ENCODE data around the gene RFK. TPM values are rescaled to one million over a fixed set of nuclear protein-coding genes. Genes with fewer than 3 reads are reported as not detected.

RFK gene
- total and polyA plus RNA-seq, 2 of the 13 experiments (the other 11 are each of a cell fraction or from before 2014, with no cell fraction given) = 18.2 to 37.2 TPM

DNA sequence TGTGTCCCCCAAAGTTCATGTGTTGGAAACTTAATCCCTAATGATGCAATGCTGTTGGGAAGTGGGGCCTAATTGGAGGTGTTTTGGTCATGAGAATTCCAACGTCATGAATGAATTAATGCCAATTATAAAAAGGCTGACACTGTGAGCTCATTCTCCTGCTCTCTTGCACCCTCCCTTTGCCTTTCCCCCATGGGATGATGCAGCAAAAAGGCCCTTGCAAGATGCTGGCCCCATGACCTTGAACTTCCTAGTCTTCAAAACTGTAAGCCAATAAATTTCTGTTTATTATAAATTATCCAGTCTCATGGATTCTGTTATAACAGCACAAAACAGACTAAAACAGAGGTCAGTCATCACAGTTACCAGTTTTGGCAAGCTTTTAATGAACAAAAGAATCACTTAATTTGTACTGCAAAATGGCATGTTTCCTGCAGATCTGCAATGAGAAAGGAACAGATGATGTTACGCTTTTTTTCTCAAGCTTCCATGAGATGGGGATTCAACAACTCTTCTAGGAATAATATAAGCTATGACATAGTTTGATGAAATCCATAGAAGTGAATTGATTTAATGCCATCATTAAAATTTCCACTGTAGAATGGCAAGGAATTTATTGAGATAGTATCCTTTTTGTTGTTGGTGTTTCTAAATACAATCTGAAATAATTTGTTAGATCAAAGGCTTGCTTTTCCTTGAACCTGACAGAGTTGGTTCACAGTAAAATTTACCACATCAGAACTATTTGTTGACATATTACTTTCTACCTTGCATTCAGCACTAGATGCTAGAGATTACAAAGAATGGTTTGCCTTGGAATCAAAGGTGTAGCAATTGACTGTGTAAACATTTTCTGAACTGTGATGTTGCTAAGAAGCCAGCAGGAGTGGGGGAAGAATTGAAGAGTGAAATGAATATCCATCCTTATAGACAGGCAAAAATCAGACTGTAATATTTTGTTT is 29.3 kb upstream of the RFK start (continued):
- TF ChIP-seq, protein P1, sequence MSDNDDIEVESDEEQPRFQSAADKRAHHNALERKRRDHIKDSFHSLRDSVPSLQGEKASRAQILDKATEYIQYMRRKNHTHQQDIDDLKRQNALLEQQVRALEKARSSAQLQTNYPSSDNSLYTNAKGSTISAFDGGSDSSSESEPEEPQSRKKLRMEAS (IDR thresholded peaks at IDR 0.05) = no peak
- TF ChIP-seq, protein P2, sequence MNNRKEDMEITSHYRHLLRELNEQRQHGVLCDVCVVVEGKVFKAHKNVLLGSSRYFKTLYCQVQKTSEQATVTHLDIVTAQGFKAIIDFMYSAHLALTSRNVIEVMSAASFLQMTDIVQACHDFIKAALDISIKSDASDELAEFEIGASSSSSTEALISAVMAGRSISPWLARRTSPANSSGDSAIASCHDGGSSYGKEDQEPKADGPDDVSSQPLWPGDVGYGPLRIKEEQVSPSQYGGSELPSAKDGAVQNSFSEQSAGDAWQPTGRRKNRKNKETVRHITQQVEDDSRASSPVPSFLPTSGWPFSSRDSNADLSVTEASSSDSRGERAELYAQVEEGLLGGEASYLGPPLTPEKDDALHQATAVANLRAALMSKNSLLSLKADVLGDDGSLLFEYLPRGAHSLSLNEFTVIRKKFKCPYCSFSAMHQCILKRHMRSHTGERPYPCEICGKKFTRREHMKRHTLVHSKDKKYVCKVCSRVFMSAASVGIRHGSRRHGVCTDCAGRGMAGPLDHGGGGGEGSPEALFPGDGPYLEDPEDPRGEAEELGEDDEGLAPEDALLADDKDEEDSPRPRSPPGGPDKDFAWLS (CRISPR knock-in tag; IDR thresholded peaks at IDR 0.05; ENCODE audit: borderline replicate concordance) = no peak
- TF ChIP-seq BCL6 (CRISPR knock-in tag; IDR thresholded peaks at IDR 0.05) (peak; percentile 84), ZNF589 (CRISPR knock-in tag; conservative IDR thresholded peaks at IDR 0.05) (no peak), TMF1 (CRISPR knock-in tag; IDR thresholded peaks at IDR 0.05; ENCODE audit: low read depth) (no peak), IRF2 (CRISPR knock-in tag; IDR thresholded peaks at IDR 0.05) (0 out of 2 replicates have a peak, but pooled peaks have one; percentile 65), ATF4 (CRISPR knock-in tag; IDR thresholded peaks at IDR 0.05) (peak in 1 of 2 experiments; percentile 52; a peak in 1 of 4 replicates), CCAR2 (optimal IDR thresholded peaks at IDR 0.05; ENCODE audit: low read depth, low read length) (no peak), ZNF614 (CRISPR knock-in tag; IDR thresholded peaks at IDR 0.05; ENCODE audit: borderline replicate concordance) (peak; percentile 45; the same call in 1 of the 2 replicates), WIZ (CRISPR knock-in tag; IDR thresholded peaks at IDR 0.05) (no peak), SNAPC5 (CRISPR knock-in tag; IDR thresholded peaks at IDR 0.05; ENCODE audit: borderline replicate concordance) (no peak), SIN3B (IDR thresholded peaks at IDR 0.05; ENCODE audit: low read length) (no peak), ZFYVE20 (CRISPR knock-in tag; IDR thresholded peaks at IDR 0.05; ENCODE audit: borderline replicate concordance, low read depth) (no peak), ZNF619 (CRISPR knock-in tag; IDR thresholded peaks at IDR 0.05) (no peak)
- TF ChIP-seq, protein P3, sequence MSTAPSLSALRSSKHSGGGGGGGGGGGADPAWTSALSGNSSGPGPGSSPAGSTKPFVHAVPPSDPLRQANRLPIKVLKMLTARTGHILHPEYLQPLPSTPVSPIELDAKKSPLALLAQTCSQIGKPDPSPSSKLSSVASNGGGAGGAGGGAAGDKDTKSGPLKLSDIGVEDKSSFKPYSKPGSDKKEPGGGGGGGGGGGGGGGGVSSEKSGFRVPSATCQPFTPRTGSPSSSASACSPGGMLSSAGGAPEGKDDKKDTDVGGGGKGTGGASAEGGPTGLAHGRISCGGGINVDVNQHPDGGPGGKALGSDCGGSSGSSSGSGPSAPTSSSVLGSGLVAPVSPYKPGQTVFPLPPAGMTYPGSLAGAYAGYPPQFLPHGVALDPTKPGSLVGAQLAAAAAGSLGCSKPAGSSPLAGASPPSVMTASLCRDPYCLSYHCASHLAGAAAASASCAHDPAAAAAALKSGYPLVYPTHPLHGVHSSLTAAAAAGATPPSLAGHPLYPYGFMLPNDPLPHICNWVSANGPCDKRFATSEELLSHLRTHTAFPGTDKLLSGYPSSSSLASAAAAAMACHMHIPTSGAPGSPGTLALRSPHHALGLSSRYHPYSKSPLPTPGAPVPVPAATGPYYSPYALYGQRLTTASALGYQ (CRISPR knock-in tag; IDR thresholded peaks at IDR 0.05) = peak; percentile 76
- TF ChIP-seq, protein P4, sequence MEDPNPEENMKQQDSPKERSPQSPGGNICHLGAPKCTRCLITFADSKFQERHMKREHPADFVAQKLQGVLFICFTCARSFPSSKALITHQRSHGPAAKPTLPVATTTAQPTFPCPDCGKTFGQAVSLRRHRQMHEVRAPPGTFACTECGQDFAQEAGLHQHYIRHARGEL (CRISPR knock-in tag; IDR thresholded peaks at IDR 0.05) = no peak
- TF ChIP-seq, protein P5, sequence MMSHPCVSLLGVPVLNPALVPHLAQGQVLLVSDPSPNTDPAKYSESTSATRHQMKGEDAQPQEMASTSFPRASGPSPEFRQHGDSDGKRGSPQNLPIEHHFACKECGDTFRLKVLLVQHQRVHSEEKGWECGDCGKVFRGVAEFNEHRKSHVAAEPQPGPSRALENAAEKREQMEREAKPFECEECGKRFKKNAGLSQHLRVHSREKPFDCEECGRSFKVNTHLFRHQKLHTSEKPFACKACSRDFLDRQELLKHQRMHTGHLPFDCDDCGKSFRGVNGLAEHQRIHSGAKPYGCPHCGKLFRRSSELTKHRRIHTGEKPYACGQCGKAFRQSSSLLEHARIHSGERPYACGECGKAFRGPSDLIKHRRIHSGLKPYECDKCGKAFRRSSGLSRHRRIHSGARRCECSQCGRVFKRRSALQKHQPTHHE (CRISPR knock-in tag; IDR thresholded peaks at IDR 0.05; ENCODE audit: borderline replicate concordance) = no peak
- TF ChIP-seq, protein P6, sequence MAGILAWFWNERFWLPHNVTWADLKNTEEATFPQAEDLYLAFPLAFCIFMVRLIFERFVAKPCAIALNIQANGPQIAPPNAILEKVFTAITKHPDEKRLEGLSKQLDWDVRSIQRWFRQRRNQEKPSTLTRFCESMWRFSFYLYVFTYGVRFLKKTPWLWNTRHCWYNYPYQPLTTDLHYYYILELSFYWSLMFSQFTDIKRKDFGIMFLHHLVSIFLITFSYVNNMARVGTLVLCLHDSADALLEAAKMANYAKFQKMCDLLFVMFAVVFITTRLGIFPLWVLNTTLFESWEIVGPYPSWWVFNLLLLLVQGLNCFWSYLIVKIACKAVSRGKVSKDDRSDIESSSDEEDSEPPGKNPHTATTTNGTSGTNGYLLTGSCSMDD (CRISPR knock-in tag; IDR thresholded peaks at IDR 0.05) = no peak

All from HepG2 (cell line).